SK-N-MC (cell line): ENCODE results near the gene SNX24.
"Not testable (repeated sequence)": the region's sequence is repeated elsewhere in the genome, so short reads cannot be mapped to it uniquely, and the experiment has no call there.

Experiments
- EZH2 ChIP-seq: fragments of 200-600 bp; sonication (generic); IDR thresholded peaks from one replicate; pipeline ENCODE4 v1.6.1; 2017; ENCODE audit warnings: antibody characterized with exemption
- POLR2AphosphoS5 ChIP-seq: IDR thresholded peaks from 2 replicates; pipeline ENCODE4 v1.6.1; 2012; ENCODE audit warnings: mild to moderate bottlenecking, low read depth, low read length, borderline replicate concordance

- not testable (repeated sequence) for TF ChIP-seq POLR2AphosphoS5, EZH2
These were observed 122.6 kb downstream of the SNX24 start for GRCh38 chr5:122968056-122968455.
